GM21723 (cell line): ENCODE data around the gene ALOX15.
"Not testable (repeated sequence)": the region's sequence is repeated elsewhere in the genome, so short reads cannot be mapped to it uniquely, and the experiment has no call there.

ENCODE experiments used
- ATAC-seq: cut with Tn5 transposase; IDR thresholded peaks from one replicate; pipeline ENCODE4 v1.9.1; 2021; ENCODE audit warnings: mild to moderate bottlenecking, moderate library complexity; ENCODE audit not compliant: unreplicated experiment

Gene ALOX15

DNA sequence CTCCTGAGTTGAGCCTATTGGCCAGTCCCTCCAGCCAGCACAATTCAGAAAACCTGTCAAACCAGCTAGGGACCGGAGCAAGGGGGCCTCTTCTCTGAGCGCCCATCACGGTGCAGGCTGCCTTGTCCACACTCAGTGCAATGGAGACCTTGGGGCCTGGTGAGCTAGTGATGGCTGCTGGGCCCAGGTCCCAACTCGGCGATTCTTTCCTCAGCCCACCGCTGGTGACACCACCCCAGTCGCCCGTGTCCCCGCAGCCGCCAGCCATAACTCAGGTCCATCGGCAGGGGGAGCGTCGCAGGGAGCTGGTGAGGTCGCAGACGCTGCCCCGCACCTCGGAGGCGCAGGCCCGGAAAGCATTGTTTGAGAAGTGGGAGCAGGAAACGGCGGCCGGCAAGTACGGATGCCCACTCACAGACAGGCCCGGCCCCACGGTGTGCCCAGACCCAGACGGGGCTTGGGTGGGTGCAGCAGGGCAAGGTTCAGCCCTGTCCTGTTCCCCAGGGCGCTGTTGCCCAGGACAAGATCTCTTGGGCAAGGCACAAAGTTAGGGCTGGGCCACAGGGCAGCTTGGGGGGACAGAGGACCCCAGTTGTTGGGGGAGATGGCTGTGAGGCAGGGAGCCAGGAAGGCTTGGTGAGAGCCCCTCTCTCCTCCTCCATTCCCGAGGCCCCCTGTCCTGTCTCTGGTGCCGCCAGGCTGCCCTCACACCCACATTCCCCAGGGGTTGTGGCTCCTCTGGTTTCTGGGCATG is 46.4 kb downstream of the ALOX15 start:
- no peak for ATAC-seq

- ATAC-seq = no peak
Measured at GRCh38 chr17:4594406-4594805, 47.1 kb downstream of the ALOX15 start.

- ATAC-seq = no peak
Measured at GRCh38 chr17:4593021-4593421, 48.5 kb downstream of the ALOX15 start.

DNA sequence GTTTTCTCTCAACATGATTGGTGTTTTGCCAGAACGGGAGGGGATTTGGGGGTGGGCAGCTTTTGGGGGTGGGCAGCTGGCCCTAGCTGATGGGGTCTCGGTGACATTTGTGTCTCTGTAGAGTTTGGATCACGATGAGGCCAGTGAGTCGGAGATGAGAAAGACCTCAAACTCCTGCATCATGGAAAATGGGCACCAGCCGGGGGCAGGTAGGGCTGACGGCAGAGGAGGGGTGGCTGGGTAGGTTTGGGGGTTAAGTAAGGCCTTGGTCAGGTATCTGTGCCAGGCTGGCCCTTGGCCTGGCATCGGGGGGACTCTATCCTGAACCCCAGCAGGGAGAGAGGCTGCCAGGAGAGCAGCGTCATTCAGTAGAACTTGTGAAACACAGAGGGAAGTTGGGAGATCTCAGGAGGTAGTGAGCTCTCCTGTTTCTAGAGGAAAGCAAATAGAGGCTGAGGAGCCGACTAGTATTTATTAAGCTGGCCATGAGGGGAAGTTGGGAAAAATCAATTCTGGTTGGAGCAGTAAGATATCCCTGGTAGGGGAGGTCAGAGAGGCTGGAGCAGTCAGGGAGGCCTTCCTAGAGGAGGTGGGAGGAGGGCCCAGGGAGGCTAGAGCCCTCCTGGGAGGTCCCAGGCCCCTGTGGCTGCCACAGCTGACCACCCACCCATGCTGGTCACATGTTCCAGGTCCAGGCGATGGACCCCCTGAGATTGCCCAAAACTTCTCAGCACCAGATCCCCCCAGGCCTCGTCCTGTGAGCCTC is 49.1 kb downstream of the ALOX15 start:
- no peak for ATAC-seq

- no peak for ATAC-seq
Measured at GRCh38 chr17:4591529-4591928, 49.9 kb downstream of the ALOX15 start.

GRCh38 chr17:4590981-4591453 is 50.5 kb downstream of the ALOX15 start:
- ATAC-seq = no peak

DNA sequence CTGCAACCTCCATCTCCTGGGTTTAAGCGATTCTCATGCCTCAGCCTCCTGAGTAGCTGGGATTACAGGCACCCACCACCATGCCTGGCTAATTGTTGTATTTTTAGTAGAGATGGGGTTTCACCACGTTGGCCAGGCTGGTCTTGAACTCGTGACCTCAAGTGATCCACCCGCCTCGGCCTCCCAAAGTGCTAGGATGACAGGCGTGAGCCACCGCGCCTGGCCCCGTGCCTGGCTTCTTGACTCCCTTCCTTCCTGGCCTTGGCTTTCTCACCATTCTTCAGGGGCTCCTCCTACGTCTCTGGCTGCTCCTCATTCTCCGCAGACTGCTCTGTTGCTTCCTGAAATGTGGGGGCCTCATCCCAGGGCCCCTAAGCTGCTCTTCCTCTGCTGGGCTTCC is 51.4 kb downstream of the ALOX15 start:
- not testable (repeated sequence) for ATAC-seq

DNA sequence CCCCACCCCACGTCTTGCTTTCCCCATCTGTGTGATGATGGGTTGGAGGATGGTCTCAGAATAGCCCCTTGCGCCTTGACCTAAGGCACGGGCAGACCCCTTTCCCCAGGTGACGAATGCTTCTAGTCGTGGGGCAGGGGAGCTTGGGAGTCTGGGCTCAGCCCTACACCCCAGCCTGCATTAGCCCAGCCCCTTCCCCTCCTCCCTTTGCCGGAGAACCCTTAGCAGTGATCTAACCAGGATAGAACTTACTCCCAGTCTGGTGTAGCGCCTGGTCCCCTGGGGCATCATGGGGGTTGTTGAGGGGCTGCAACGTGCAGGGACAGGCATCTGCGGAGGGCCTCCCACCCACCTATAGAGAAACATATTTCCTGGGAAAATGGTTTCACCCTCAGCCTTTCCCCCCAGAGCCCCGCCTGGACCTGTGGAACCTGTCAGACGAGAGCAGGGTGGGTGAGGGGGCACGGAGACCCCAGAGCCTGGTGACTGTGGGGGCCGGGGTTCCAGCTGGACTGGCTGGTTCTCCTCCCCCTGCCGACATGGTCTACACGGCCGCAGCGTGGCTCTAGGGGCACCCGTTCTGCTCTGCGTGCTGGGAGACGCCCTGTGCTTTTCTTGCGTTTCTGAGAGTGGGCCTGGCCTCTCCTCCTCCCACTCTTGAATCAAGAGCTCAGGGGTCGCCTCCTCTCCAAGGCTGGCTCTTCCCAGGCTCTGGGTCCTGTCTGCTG is 52.4 kb downstream of the ALOX15 start:
- ATAC-seq = no peak

- no peak for ATAC-seq
Measured at GRCh38 chr17:4588391-4588790, 53.1 kb downstream of the ALOX15 start.

DNA sequence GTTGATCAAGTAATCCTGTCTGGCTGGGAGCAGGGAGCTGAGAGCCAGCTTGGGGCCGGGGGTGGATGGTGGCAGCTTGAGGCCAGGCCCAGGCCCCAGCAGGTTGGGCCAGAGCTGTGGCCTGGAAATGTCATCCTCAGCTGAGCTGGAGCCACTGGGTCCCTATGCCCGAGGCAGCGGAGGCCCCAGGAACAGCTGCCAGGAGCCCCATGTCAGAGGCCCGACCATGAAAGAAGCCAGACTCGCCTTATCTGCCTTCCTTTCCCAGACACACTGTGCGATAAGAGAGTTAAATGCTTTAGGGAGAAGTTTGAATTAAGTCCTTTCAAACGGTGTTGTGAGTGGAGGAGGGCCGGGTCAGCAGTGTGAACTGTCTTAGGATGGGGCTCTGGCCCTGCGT is 53.7 kb downstream of the ALOX15 start:
- no peak for ATAC-seq

- no peak for ATAC-seq
Measured at GRCh38 chr17:4587195-4587594, 54.3 kb downstream of the ALOX15 start.

GRCh38 chr17:4586043-4586442 is 55.4 kb downstream of the ALOX15 start:
- no peak for ATAC-seq

GRCh38 chr17:4585638-4585994 is 55.9 kb downstream of the ALOX15 start:
- no peak for ATAC-seq

- ATAC-seq = no peak
Measured at GRCh38 chr17:4584917-4585637, 56.4 kb downstream of the ALOX15 start.

GRCh38 chr17:4584101-4584916 is 57.2 kb downstream of the ALOX15 start, which contains the start of gene SMTNL2:
Gene SMTNL2, plus strand, starts transcription at chr17:4584529. Its CDS starts 77 bp downstream, at chr17:4584606.
- no peak for ATAC-seq

DNA sequence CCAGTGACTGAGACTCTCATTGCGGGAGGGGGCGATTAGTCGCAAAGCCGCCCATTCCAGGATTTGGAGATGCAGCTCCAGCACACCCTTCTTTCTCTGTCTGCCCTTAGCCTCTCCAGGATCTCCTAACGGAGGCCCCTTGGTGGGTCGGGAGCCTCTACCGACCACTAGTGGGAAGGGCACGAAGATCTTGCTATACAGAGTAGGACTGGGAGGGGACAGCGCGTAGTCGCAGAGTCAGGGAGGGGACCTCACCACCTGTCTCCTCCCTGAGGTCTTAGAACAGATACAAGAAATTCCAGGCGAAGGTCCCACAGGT is 57.7 kb downstream of the ALOX15 start:
- ATAC-seq = no peak

DNA sequence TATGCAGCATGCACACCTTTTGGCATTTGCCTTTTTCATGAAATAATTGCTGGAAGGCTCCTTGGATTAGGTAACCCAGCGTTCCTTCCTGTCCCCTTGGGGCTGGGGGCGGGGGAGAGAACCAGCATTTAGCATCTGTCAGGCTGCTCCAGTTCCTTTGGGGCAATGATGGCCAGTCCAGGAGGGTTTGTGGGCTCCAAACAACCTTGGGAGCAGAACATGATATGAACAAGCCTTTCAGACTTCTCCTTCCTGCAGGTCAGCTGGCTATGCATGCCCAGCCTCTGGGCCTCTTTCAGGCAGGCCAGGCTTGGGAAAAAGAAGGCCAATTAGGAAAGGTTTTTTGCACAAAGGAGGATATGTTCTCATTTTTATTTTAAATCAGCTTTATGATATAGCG is 58.3 kb downstream of the ALOX15 start:
- ATAC-seq = no peak

- ATAC-seq = no peak
Measured at GRCh38 chr17:4582691-4583090, 58.8 kb downstream of the ALOX15 start.

- ATAC-seq = no peak
Measured at GRCh38 chr17:4582101-4582501, 59.4 kb downstream of the ALOX15 start.
